NT2/D1 (cell line): ENCODE results near the gene CALML6.
A peak's percentile ranks its signal among the peaks of the same experiment; 100 is the strongest.

Experiments used
- DNase-seq: peaks from one replicate; pipeline ENCODE4 v3.0.0-alpha.2; 2011; ENCODE audit warnings: low read depth, low spot score
- H3K27me3 ChIP-seq: 2 replicates; pipeline ENCODE4 v1.6.0; 2011; ENCODE audit warnings: mild to moderate bottlenecking; ENCODE audit not compliant: insufficient read length, insufficient read depth
- H3K36me3 ChIP-seq: 2 replicates; pipeline ENCODE4 v1.6.1; 2011; ENCODE audit warnings: mild to moderate bottlenecking, low read length, mixed read lengths; ENCODE audit not compliant: insufficient read depth, insufficient read length
- H3K4me1 ChIP-seq: 2 replicates; pipeline ENCODE4 v1.5.1; 2011; ENCODE audit not compliant: insufficient read depth, insufficient read length
- H3K4me3 ChIP-seq: 2 replicates; pipeline ENCODE4 v1.5.1; 2011; ENCODE audit warnings: low read depth; ENCODE audit not compliant: insufficient read length
- H3K9ac ChIP-seq: 2 replicates; pipeline ENCODE4 v1.6.0; 2011; ENCODE audit warnings: low read depth; ENCODE audit not compliant: insufficient read length
- H3K9me3 ChIP-seq: 2 replicates; pipeline ENCODE4 v1.5.1; 2011; ENCODE audit warnings: mild to moderate bottlenecking, low read length; ENCODE audit not compliant: insufficient read depth
- SUZ12 ChIP-seq: IDR thresholded peaks from 2 replicates; pipeline ENCODE4 v1.6.1; 2011; ENCODE audit not compliant: insufficient read length, insufficient read depth; ENCODE audit errors: extremely low read depth
- YY1 ChIP-seq: IDR thresholded peaks from 2 replicates; pipeline ENCODE4 v1.6.1; 2011; ENCODE audit not compliant: insufficient read length, insufficient read depth
- ZNF274 ChIP-seq: IDR thresholded peaks from 2 replicates; pipeline ENCODE4 v1.6.1; 2011; ENCODE audit warnings: mild to moderate bottlenecking, low read depth, low read length

The CALML6 gene, protein sequence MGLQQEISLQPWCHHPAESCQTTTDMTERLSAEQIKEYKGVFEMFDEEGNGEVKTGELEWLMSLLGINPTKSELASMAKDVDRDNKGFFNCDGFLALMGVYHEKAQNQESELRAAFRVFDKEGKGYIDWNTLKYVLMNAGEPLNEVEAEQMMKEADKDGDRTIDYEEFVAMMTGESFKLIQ

DNA sequence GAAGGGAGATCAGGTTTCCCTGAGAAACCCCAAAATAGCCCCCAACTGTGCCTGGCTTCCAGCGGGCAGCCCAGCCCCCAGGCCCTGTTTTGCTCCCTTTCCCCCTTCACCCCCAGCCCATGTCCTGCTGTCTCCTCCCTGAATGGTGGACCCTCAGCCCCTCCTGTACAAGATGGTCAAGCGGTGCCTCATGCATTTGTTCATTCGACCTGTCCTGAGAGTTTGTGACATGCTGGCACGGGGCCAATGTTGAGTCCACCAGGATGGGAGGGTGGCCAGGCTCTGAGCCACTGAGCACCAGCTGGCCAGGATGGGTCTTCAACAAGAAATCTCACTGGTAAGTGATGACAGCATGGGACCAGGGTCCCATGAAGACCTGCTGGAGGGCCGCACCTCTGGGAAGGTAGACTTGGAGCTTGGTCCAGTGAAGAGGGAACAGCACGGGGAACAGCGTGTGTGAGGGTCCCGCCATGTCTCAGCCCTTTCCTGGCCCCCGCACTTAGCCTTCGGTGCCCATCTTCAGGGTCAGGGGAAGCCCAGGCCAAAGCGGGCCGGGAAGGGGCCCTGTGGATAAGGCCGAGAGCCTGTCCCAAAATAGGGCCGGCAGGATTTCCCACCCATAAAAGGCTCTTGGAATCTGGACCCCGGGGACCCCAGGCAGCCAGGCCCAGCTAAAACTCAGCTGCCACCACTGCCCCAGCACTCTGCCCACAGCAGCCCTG, at the start of gene CALML6:
CALML6 (plus strand) TSS at position 290 of the 722 bp plus-strand sequence; CDS start at position 311, 21 bp downstream.
- Histone ChIP-seq H3K9ac (peak within 1 kb of the TSS; percentile 56), H3K36me3 (no peaks in the 10 kb centered on the region), H3K9me3 (no peaks in the 10 kb centered on the region), H3K4me3 (no peak within 1 kb of the TSS), H3K4me1 (peaks cover 26% of the 10 kb centered on the region), H3K27me3 (no peaks in the 10 kb centered on the region)
- no peak for TF ChIP-seq SUZ12
- TF ChIP-seq ZNF274: no peak
- no peak for TF ChIP-seq YY1
- DNase-seq: no peak

DNA sequence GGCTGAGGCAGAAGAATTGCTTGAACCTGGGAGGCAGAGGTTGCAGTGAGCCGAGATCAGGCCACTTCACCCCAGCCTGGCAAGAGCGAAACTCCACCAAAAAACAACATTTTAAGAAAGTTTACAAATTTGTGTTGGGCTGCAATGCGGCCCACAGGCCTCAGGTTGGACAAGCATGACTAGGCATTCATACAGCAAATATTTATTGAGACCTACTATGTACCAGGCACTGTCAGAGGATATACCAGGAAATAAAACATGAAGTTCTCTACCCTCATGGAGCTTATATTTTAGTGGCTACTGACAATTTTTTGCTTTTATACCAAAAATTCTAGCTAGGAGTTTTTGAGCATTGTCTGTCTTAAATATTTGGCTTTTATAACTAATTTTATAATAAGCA, 47.9 kb upstream of the CALML6 start:
- Histone ChIP-seq H3K4me3 (no peak overlapping the region), H3K9ac (no peak overlapping the region), H3K27me3 (no peaks in the 10 kb centered on the region), H3K36me3 (peaks cover 19% of the 10 kb centered on the region), H3K4me1 (peaks cover 5% of the 10 kb centered on the region), H3K9me3 (no peaks in the 10 kb centered on the region)
- no peak for DNase-seq
- TF ChIP-seq YY1: no peak
- no peak for TF ChIP-seq ZNF274
- no peak for TF ChIP-seq SUZ12

DNA sequence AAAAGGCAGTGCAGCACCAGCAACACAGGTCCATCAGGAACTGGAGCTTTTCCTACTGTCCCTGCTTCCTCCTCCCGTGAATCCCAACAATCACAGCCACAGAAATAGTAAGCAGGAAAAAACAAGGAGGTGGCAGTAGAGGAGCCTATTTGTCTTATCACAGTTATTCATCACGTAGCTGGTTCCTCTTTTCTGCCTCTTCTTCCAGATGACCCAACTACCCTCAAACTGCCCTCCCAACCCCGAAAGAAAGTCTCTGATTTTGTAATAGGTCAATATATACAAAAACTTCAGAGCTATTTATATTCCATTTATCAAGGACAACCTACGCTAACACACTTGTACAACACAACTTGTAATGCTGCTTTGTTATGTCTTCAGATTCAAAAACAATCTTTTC, 45.6 kb upstream of the CALML6 start:
- no peak for DNase-seq
- TF ChIP-seq SUZ12 (no peak), ZNF274 (no peak), YY1 (no peak)
- H3K4me3 ChIP-seq: no peak overlapping the region
- no peak overlapping the region for H3K9ac ChIP-seq
- peaks cover 32% of the 10 kb centered on the region for H3K36me3 ChIP-seq
- H3K9me3 ChIP-seq: no peaks in the 10 kb centered on the region
- H3K27me3 ChIP-seq: no peaks in the 10 kb centered on the region
- H3K4me1 ChIP-seq: peaks cover 5% of the 10 kb centered on the region

DNA sequence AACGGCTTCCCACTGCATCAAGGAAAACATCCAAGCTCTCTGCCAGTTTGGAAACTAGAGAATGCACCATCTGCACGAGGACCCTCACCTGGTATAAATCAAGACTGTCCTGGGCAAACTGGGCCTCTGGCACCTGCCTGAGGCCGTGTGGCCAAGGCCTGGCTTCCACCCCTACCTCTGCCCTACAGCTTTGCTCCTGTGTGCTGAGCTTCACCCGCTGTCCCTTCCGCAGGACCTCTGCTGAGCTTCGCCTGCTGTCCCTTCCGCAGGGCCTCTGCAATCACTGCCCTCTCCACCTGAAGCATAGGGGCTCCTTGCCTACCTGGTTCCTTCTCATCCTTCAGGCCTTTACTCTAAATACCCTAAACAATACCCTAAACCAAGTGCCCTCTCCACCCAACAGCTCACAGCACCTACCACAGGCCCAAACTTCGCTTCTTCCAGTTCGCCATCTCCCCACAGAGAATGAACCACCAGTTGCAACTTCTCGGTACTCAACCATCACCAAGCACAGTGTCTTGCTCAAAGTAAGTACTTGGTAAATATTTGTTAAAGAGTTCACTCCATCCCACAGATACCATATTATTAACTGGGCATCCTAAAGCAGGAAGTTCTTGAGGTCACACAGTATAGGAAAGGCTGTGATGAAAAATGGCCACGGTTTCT, 42.6 kb upstream of the CALML6 start:
- Histone ChIP-seq H3K9ac (peak overlapping the region; percentile 11), H3K9me3 (no peaks in the 10 kb centered on the region), H3K36me3 (peaks cover 56% of the 10 kb centered on the region), H3K27me3 (no peaks in the 10 kb centered on the region), H3K4me1 (peaks cover 12% of the 10 kb centered on the region), H3K4me3 (no peak overlapping the region)
- DNase-seq: no peak
- no peak for TF ChIP-seq SUZ12
- TF ChIP-seq YY1: no peak
- no peak for TF ChIP-seq ZNF274

DNA sequence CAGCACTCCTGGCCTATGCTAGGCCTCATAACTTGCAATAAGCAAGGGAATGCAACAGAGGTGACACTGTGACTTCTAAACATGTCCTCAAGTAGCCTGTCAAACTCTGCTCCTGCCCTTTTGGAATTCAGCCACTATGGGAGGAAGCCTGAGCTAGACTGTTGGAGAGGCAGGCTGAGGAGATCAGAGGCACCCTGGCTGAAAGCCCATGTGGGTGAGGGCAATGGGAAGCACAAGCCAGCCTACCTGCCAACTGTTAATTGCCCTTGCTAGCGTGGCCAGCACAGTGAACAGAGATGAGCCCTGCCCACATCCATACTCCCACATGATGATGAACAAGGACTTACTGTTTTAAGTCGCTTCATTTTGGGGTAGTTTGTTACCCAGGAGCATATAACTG, 41.9 kb upstream of the CALML6 start:
- Histone ChIP-seq H3K9ac (no peak overlapping the region), H3K36me3 (peaks cover 60% of the 10 kb centered on the region), H3K9me3 (no peaks in the 10 kb centered on the region), H3K27me3 (no peaks in the 10 kb centered on the region), H3K4me3 (no peak overlapping the region), H3K4me1 (peaks cover 14% of the 10 kb centered on the region)
- TF ChIP-seq SUZ12: no peak
- TF ChIP-seq ZNF274: no peak
- TF ChIP-seq YY1: no peak
- DNase-seq: no peak

DNA sequence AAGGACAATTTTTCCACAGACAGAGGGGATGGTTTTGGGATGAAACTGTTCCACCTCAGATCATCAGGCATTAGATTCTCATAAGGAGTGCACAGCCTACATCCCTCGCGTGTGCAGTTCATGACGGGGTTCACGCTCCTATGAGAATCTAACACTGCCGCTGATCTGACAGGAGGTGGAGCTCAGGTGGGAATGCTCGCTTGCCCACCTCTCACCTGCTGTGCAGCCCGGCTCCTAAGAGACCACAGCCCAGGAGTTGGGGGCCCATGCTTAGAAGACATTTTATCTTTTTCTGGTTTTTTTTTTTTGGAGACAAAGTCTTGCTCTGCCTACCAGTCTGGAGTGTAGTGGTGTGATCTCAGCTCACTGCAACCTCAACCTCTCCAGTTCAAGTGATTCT, 40.2 kb upstream of the CALML6 start:
- no peak for DNase-seq
- H3K4me3 ChIP-seq: no peak overlapping the region
- H3K4me1 ChIP-seq: peaks cover 17% of the 10 kb centered on the region
- H3K27me3 ChIP-seq: no peaks in the 10 kb centered on the region
- TF ChIP-seq SUZ12 (no peak), YY1 (no peak), ZNF274 (no peak)
- no peak overlapping the region for H3K9ac ChIP-seq
- peaks cover 75% of the 10 kb centered on the region for H3K36me3 ChIP-seq
- no peaks in the 10 kb centered on the region for H3K9me3 ChIP-seq

DNA sequence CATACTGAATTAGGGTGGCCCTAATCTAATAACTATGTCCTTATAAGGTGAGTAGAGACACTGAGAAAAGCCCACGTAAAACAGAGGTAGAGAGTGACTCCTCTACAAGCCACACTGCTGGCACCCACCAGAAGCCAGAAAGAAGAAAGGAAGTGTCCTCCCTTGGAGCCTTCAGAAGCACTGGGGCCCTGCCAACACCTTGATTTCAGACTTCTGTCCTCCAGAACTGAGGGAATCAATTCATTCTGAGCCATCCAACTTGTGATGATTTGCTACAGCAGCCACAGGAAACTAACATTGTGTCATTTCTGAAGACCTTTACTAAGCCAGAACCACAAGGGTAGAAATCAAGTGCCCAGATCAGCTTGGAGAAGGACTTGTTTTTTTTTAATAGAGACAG, 39.1 kb upstream of the CALML6 start:
- DNase-seq: no peak
- Histone ChIP-seq H3K4me3 (no peak overlapping the region), H3K36me3 (peaks cover 79% of the 10 kb centered on the region), H3K4me1 (peaks cover 17% of the 10 kb centered on the region), H3K27me3 (no peaks in the 10 kb centered on the region), H3K9ac (no peak overlapping the region), H3K9me3 (no peaks in the 10 kb centered on the region)
- no peak for TF ChIP-seq ZNF274
- no peak for TF ChIP-seq YY1
- no peak for TF ChIP-seq SUZ12
